ENCODE measurements around the gene RASGRF1.

Gene RASGRF1

DNA sequence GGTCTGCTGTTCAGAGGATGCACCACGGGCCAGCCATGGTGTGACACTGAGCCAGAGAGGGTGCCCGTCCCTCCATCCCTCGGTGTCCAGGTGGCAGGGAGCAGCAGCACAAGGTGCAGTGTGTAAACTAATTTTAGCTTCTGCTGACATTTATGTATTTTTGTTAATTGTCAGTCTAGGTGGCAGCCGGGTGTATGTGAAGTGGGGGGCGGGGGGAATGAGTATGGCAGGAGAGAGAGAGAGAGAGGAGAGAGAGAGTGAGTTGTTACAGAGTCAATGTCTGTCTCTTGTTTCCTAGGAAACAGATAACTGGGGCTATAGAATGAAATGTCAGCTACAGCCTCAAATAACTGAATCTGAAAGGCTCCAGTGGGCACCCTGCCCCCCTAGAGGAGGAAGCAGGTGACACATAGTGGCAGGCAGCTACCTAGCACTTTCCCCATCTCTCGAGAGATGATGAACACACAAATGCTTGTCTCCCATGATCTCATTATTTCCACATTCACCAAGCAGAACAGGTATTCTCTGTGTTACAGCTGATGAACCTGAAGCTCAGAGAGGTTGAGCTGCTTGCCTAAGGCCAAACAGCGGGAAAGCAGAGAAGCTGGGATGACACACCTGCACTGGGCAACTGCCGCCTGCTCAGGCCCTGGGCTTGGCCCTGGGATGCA is 24.7 kb downstream of the RASGRF1 start:
- DNase-seq = no peak

DNA sequence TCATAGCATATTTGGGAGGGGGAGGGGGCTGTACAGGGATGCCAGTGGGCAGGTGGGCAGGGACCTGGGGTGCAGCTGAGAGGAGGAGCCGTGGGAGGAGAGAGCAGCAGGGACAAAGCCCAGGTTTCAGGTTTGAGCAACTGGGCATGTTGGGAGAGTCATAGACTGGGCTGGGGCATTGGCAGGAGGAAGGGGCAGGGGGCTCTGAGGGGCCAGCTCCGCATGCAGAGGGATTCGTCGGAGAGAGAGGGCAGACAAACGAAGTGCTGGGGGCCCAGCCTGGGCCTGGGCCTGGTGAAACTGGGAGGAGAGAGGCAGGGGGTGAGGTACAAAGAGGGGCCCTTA is 25.2 kb downstream of the RASGRF1 start:
- no peak for DNase-seq

DNA sequence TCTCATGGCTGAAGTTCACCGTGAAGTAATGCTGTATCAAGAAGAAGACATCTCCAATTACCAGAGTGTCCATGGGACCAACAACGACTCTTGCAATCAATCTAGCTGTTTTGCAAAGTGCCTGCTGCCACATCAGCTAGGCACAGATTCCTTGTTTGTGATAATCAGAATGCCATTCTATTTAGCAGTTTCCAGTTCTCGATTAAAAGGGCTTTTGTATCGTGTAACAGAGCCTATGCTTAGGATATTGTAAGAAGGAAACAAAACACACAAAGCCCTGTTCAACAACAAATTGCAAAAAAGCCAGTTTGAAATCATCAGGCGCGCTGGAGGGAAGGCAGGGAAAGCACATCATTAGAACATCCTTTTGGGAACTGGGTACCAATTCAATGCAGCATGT is 26.1 kb downstream of the RASGRF1 start:
- DNase-seq = no peak

DNA sequence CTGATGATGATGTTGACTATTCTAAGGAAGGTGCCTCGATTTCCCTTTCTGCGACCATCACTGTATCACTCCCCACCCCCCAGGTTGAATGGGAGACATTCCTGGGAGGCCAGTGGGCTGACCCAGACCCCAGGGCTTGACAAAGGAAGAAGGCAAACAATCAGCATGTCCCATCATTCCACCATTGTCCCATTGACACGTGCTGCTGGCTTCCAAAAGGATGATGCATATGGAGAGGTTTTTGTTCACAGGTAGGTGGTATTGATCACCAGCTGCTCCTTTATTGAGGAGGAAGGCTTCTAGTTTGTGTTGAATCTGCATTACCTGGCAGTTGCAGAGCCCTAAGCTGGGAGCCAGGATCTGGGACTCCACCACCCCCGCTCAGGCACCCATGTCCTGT is 30.4 kb downstream of the RASGRF1 start:
- DNase-seq = no peak

DNA sequence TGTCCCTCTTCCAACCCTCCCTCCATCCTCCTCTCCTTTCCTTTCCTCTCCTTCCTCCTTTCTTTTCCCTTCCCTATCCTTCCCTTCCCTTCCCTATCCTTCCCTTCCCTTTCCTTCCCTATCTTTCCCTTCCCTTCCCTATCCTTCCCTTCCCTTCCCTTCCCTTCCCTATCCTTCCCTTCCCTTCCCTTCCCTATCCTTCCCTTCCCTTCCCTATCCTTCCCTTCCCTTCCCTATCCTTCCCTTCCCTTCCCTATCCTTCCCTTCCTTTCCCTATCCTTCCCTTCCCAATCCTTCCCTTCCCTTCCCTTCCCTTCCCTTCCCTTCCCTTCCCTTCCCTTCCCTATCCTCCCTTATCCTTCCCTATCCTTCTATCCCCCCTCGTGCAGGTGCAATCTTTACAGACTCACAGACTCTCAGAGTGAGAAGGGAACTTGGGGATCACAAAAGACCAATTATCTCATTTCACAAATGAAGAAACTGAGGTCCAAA is 31.5 kb downstream of the RASGRF1 start:
- no peak for DNase-seq

DNA sequence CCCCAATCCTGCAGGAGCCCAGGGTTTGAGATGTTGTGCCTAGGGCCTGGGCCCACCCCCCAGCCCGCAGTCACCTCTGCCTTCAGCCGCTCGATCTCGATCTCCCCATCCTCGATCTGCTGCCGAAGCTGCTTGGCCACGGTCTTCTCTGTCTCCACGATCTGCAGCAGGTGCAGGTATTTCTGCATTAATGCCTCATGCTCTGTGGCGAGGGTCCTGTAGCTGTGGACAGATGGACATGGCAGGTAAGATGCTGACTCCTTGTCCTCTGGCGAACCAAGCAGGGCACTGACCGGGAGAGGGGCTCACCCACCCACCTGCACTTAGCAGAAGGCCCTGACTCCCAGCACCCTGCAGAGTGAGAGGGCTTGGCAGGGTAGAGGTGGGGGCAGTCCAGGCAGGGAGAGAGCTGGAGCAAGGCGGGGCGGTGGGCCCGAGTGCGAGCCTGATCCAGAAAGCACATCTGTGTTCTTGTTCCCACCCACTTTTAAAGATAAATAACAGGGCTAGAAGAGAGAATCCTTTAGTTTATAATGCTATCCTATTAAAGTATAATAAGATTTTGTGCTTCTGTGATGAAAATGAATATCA is 32.2 kb downstream of the RASGRF1 start:
- DNase-seq = no peak

DNA sequence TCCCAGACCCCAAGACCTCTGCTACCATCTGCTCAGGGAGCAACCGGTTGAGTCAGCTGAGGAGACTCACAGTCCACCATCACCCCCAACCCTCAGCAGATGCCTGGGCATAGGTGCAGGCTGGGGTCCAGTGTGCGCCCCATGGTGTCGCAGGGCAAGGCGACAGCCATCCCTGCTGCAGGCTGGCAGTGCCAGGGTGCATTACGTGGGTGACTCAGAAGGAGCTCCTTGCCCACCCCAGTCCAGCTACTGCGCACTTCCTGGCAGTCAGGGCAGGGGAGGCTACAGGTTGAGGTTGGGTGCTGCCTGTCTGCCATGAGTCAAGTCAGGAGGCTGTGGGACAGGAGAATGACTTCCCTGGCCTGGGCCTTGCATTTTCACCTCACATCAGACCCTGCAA is 33.5 kb downstream of the RASGRF1 start:
- no peak for DNase-seq

DNA sequence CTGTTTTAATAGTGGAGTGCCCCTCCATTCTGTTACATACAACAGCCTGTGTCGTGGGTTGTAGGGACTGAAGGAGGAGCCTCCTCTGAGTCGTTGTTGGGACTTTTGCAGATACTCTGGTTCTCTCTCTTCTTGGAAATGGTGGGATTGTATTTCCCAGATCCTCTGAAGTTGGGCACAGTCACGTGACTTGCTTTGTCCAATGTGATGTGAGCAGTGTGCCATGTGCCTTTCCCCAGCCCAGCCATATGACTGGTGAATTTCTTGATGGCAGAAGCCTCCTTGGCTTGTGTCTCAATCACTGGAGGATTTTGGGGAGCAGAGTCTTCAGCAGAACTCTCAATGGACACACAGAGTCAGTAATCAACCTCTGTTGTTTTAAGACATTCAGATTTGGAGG is 36.2 kb downstream of the RASGRF1 start:
- DNase-seq = no peak

DNA sequence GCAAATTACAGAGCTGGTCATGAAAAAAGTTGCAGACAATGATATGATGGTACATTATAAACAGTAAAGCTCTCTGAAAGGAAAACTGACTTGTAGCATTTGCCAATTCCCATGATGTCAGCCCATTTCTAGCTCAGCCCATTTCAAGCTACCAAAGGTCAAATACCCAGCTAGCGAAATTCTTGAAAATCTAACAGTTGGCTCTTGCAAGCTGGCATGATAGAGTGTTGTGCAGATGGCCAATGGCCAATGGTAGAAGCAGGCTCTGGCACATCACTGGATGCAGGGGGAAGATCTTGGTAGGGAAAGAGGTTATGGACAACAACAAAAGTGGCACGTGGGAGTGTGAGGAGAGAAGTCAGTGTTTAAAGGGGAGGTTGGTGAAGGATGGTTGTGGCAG is 36.7 kb downstream of the RASGRF1 start:
- no peak for DNase-seq

DNA sequence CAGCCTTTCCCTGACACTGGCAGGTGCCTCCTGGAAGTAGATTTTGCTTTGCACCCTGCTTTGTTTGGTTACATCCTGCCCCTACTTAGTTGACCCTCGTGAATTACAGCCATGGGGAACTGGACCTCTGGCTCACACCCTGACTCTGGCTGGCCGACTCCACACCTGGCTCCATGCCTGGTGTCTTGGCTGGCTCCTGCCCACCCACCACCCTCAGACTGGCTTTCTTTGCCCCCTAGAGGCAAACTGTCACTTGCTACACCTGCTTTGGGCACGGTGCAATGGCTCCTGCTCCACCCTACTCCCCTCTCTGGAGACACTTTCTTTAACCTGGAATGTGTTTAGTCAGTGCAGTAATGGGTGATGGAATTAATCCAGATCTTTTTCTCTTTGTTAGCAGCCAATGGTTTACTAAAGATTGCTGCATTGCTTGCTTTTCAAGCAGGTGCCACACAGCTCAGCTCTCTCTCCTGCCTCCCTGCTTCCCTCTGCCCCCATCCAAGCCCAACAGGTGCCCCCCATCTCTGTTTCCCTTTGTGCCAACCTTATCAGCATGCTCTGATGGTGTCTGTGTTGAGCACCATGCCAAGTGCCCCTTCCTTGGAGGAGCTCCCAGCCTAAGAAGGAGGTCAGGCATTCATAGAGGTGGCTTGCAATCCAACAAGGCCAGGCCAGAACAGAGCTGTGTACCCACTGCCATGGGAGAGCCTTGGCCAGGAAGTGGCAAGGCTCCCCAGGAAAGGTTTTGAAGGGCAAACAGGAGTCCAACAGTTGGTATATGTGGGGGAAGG is 38.4 kb downstream of the RASGRF1 start:
- no peak for DNase-seq

DNA sequence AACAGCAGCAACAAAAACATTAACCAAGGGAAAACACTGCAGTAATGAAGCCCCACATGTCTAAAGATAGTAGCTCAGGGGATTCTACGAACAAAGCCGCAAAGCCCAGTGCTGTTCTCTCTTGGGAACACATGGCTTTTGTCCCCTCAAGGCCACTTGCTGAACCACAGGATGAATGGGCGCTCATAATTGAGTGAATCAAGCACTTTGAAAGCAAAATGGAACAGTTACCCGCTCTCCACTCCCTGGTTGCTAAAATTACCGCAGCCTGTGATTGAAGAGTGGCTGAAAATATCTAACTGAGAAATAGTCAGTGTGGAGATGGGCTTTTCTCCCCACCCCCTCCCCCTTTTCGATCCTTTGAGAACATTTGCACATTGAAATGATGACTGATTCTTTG is 39.6 kb downstream of the RASGRF1 start:
- no peak for DNase-seq

DNA sequence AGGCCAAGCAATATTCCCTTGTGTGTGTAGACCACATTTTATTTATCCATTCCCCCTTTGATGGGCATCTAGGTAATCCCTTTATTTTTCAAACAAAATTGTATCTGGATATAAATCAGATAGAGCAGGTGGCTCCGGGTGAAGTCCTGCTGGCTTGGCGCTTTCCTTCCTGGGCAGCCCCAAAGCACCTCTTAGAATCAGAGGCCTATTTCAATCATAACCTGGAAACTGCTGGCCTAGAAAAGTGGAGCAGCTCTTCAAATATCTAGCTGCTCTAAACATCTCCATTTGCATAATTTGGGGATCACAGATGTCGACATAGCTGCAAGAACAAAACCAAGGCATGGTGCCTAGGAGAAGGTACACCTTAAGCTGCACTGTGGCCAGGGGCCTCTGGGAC is 40.2 kb downstream of the RASGRF1 start:
- DNase-seq = no peak

DNA sequence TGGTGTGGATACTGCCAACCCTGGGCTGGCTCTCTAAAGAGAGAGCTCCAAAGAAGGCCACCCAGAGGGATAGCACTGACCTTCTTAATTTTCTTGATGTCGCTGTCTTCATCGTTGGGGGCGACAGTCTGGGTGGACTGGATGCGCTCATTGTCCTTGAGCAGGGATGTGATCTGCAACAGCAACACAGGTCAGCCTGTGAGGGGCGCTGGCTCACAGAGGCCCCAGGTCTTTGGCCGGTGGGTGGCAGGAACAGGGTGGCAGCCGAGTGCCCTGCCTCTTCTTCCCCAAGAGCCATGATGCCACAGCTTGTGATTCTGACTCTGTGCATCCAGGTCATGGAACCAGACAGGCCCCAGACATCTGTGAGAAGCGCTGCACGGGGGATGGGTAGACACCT is 41.2 kb downstream of the RASGRF1 start:
- DNase-seq = no peak

DNA sequence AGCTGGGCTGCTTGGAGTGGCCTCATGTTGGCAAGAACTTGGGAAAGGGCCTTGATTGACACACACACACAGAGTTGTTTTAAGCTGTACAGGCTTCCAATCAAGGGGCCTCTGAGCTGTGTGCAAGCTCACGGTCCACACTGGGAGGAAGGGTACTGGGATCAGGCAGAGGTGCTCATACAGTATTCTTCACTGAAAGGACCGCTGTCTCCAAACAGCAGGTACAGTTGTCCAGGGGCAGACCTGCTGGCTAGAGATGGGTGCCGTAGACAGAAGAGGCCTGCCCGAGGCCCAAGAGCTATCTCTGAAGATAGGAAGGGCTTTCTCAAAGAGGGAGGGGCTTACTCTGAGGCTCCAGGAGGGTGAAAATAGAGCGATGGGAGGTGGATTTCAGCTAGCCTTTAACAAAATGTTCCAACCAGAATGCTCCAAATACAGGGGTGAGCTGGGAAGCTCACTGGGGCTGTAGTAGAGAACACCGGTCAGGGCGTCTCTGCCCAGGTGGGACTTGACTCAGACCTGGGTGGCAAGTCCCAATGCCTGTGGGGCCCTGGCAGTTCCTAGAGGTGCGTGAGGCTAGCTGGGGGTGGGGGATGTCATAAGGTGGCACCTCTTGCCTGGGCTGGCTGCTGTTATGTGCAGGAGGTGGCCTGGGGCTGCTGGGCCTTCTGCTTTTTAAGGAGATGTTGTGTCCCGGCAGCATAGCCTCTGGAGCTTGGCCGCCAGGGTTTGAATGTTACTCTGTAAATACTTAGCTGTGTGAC is 42.7 kb downstream of the RASGRF1 start:
- no peak for DNase-seq

DNA sequence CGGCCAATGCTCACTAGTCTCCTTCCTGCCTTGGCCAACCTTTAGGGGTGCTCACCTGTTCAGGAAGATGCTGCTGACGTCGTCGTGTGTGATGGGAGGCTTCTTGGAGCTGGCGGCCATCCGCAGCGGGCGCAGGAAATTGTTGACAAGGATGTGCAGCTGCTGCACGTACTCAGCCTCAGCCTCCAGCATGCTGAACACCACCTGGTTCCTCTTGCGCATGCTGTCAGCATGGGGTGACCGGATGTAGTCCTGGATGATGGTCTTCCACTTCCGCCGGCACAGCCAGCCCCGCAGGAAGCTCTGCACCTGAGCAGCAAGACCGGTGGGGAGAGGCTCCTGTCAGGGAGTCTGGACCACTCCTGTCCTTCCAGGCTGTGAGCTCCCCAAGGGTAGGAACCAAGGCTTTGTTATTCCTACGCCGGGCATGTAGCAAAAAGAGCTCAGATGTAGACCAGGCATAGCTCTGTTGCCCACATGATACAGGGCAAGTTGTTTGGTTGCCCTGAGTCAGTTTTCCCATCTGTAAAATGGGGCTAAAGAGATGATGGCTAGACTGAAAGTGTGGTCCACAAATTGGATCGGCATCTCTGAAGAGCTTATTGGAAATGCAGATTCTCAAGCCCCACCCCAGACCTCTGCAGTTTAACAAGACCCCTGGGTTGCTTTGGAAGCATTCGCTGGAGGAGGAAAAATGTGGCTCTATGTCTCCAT is 43.7 kb downstream of the RASGRF1 start:
- DNase-seq = no peak

DNA sequence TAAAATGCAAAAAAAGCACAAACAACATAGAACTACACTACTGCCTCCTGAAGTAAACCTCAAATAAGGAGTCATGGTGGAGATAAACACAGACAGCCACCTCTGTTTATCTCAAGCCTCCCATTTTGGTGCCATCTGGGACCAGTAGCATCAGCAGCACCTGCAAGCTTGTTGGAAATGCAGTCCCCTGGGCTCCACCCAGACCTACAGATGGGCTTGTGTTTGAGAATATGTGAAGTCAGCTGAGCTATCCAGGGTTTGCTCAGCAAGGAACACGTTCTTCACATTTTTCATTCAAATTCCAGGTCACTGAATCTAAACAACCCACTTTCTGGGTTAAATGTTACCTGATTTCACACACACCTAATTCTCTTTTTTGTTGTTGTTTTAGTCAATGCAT is 45.5 kb downstream of the RASGRF1 start:
- DNase-seq = no peak

DNA sequence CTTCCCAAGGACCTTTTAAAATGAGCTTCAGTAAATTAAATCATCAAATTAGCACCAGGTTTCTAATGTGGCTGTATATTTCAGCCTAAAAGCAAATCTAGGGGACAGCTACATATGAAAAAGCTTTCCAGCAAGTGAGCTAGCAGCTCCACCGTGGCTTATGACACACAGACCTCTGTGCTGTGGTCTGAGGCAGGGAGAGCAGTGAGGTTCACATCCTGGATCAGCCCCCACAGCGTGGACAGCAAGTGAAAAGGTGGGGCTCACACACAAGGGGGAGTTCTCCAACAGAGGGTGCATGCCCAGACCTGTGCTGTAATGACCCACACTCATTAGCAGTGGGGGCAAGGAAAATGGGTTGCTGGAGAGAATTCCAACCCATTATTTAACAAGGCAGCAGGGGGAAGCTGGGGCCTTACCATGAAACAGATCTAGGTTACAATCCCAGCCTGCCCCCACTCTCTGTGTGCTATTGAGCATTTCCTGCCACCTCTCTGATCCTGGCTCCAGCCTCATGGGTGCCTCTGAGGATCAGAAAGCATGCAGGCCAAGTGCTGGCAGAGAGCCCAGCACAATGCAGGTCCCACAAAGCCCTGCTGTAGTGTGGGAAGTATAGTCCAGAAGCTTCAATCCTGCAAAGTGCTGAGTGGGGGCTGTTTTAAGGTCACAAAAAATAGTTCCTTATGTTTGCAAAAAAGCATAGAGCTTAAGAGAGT is 48.2 kb downstream of the RASGRF1 start:
- no peak for DNase-seq

DNA sequence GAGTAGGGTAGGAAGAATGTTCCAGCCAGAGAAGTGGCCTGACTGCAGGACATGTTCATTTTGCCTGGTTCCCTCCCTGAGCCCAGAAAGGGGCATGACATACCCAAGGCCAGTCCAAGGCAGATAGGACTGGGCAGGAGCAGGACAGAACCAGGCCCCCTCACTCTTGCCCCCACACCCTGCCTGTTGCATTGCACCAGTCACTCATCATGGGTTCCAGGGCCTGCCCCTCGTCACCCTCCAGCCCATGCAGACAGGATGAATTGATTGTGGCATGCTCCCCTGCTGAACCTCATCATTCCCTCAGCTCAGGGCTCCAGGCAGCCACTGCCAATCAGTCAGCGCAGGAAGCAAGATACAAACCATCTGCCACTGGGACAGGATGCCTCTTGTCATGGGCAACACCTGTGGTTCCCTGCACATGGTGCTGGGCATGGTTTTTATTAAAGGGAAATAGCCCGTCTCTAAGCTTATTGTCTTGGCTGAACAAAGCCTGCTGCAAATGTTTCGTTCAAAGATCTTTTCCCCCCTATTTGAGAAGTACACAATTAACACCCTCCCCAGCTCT is 48.9 kb downstream of the RASGRF1 start:
- DNase-seq = no peak

DNA sequence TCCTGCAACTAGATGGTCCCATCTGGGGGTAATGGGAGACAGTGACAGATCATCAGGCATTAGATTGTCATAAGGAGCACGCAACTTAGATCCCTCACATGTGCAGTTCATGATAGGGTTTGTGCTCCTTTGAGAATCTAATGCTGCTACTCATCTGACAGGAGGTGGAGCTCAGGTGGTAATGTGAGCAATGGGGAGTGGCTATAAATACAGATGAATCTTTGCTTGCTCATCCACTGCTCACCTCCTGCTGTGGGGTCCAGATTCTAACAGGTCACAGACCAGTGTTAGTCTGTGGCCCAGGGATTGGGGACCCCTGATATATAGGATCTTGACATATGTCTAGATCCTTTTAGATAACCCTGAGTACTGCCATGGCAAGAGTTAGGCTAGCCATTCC is 52.7 kb downstream of the RASGRF1 start:
- DNase-seq = no peak

DNA sequence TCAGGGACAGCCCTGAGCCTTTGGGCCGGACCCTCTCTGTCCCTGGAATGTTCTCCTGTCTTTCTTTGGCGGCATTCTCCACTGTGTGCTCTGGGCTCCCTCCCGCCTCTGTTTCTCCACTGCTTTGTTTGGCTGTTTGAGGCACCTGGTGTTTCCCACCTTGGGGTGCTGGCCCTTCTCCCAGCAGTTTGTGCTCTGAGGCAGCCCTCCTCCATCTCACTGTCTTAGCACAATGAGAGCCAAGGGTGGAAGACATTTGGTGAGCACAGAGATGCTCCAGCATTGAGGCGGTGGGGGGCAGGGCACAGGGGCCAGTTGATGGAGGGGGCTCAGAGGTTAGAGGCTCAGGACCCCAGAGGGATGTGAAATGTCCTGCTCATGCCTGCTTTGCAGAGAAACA is 54.3 kb downstream of the RASGRF1 start:
- no peak for DNase-seq

DNA sequence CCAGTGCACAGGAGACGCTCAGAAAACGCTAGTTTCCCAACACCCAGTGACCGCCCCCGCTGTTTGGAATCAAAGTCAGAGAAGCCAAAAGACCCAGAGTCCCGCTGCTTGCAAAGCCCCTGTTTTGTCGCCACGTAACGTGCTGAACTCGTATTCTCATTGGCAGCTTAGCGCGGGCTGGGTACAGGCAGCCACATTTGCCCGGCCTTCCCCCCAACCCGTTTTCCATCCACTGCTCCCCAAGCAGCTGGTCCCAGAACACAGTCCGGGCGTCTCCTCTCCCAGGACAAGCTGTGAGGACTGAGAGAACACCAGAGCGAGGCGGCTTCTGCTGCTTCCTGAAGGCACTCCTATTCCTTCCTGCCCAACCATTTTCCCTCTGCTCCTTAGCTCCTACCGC is 54.8 kb downstream of the RASGRF1 start:
- no peak for DNase-seq

DNA sequence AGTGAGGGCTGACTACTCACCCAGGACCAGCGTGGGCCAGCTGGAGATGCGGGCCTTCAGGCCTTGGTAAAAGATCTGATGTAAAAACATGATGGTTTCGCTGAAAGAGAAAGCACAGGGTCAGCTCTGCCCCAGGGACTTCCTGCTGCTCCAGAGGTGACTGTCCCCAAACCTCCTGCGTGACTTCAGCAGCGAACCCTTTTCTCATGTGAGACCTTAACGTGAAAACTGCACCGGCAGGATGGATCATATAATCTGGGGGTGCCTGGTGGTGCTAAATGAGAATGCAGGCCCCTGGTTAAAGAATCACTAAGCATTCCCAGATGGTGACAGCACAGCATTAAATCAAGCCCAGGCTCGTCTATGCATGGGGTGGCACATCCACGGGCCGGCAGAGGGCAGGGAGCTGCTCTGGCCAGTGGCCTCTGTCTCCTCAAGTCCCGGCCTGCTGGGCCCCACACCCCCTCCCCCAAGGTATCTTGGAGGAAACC is 55.4 kb downstream of the RASGRF1 start:
- no peak for DNase-seq

All from activated CD4-positive, alpha-beta T cell treated with anti-CD3 and anti-CD28 coated beads for 4 hours (primary cell).